Upper lobe of right lung (tissue), 1 donor: ENCODE measurements around the gene BLOC1S1. TPM values are rescaled to one million over a fixed set of nuclear protein-coding genes. Genes with fewer than 3 reads are reported as not detected.

Source experiments
- ATAC-seq: fragments of 200-7000 bp; cut with Tn5 transposase; one replicate; pipeline ENCODE4 v1.9.1; 2020; ENCODE audit warnings: mild to moderate bottlenecking, moderate library complexity
- DNase-seq: peaks from one replicate; pipeline ENCODE4 v3.0.0-alpha.2; 2020
- H3K27ac ChIP-seq: fragments of 200-600 bp; one replicate; pipeline ENCODE4 v1.8.0; 2022
- H3K27me3 ChIP-seq: fragments of 200-600 bp; one replicate; pipeline ENCODE4 v1.8.0; 2022; ENCODE audit warnings: mild to moderate bottlenecking
- H3K36me3 ChIP-seq: fragments of 200-600 bp; one replicate; pipeline ENCODE4 v1.8.0; 2022
- H3K4me1 ChIP-seq: fragments of 200-600 bp; one replicate; pipeline ENCODE4 v1.8.0; 2022
- H3K4me3 ChIP-seq: fragments of 200-600 bp; one replicate; pipeline ENCODE4 v1.8.0; 2022; ENCODE audit warnings: mild to moderate bottlenecking
- H3K9me3 ChIP-seq: fragments of 200-600 bp; one replicate; pipeline ENCODE4 v1.8.0; 2022
- CTCF ChIP-seq: fragments of 200-600 bp; IDR thresholded peaks from one replicate; pipeline ENCODE4 v1.8.0; 2022; ENCODE audit warnings: antibody characterized with exemption
- intact Hi-C: fragments of 100-400 bp; cut with DNase I; formaldehyde crosslinking; loops from one replicate; pipeline ENCODE4 v1.11.0; 2022
- total RNA-seq: library from RNA; stranded (reverse); fragmentation: NEBNext Ultra II Directional; extraction: Animal tissue kit (Norgen Biotek cat#: 25700); gene quantifications from one replicate; pipeline ENCODE4 v1.2.1, GENCODE V29; 2021
- donor health status: DM: no; HTN: yes; CAD: no; lungs with severe emphysema.

The BLOC1S1 gene
- total RNA-seq, 1 donor from 2014 or later: 129 TPM

- TF ChIP-seq CTCF: peak; percentile 13
- Histone ChIP-seq H3K4me1 (peaks cover 9% of the 10 kb centered on the region), H3K27ac (peak overlapping the region; percentile 42), H3K9me3 (no peaks in the 10 kb centered on the region), H3K4me3 (peak overlapping the region; percentile 65), H3K36me3 (no peaks in the 10 kb centered on the region), H3K27me3 (no peaks in the 10 kb centered on the region)
- DNase-seq (peak; percentile 84), ATAC-seq (peak; percentile 69)
- intact Hi-C loops: loop anchor here (10.0 kb wide), 1 partner anchor 51 kb away; no protein-coding TSS in a partner anchor
These were observed 27.8 kb downstream of the BLOC1S1 start for GRCh38 chr12:55743406-55744339.

- intact Hi-C loops: loop anchor here (10.0 kb wide), 1 partner anchor 50 kb away; no protein-coding TSS in a partner anchor
- Histone ChIP-seq H3K9me3 (no peaks in the 10 kb centered on the region), H3K27ac (no peak overlapping the region), H3K27me3 (no peaks in the 10 kb centered on the region), H3K4me3 (peak overlapping the region; percentile 65), H3K36me3 (no peaks in the 10 kb centered on the region), H3K4me1 (peaks cover 9% of the 10 kb centered on the region)
- no peak for TF ChIP-seq CTCF
- no peak for DNase-seq
- ATAC-seq: no peak
These were observed 28.6 kb downstream of the BLOC1S1 start for GRCh38 chr12:55744340-55745030.

GRCh38 chr12:55745361-55746173 lies 29.7 kb downstream of the BLOC1S1 start:
- H3K4me1 ChIP-seq: peaks cover 9% of the 10 kb centered on the region
- H3K36me3 ChIP-seq: no peaks in the 10 kb centered on the region
- ATAC-seq: no peak
- no peak overlapping the region for H3K27ac ChIP-seq
- no peaks in the 10 kb centered on the region for H3K9me3 ChIP-seq
- intact Hi-C loops: loop anchor here (10.0 kb wide), 1 partner anchor 49 kb away; no protein-coding TSS in a partner anchor
- no peak for TF ChIP-seq CTCF
- no peak overlapping the region for H3K4me3 ChIP-seq
- H3K27me3 ChIP-seq: no peaks in the 10 kb centered on the region
- no peak for DNase-seq

- no peak overlapping the region for H3K4me3 ChIP-seq
- ATAC-seq: no peak
- peaks cover 7% of the 10 kb centered on the region for H3K36me3 ChIP-seq
- H3K4me1 ChIP-seq: peaks cover 9% of the 10 kb centered on the region
- no peak overlapping the region for H3K27ac ChIP-seq
- no peak for DNase-seq
- H3K27me3 ChIP-seq: no peaks in the 10 kb centered on the region
- intact Hi-C loops: loop anchor here (10.0 kb wide), 1 partner anchor 48 kb away; no protein-coding TSS in a partner anchor
- no peak for TF ChIP-seq CTCF
- H3K9me3 ChIP-seq: no peaks in the 10 kb centered on the region
These were observed 30.5 kb downstream of the BLOC1S1 start for GRCh38 chr12:55746174-55746912.

GRCh38 chr12:55746913-55747231 lies 31.0 kb downstream of the BLOC1S1 start:
- DNase-seq (no peak), ATAC-seq (no peak)
- H3K4me1 ChIP-seq: peaks cover 9% of the 10 kb centered on the region
- no peak overlapping the region for H3K4me3 ChIP-seq
- no peaks in the 10 kb centered on the region for H3K27me3 ChIP-seq
- H3K9me3 ChIP-seq: no peaks in the 10 kb centered on the region
- H3K27ac ChIP-seq: no peak overlapping the region
- TF ChIP-seq CTCF: no peak
- H3K36me3 ChIP-seq: peaks cover 12% of the 10 kb centered on the region
- intact Hi-C loops: loop anchor here (10.0 kb wide), 1 partner anchor 48 kb away; no protein-coding TSS in a partner anchor
